ENCODE data around the gene HAX1.

DNA sequence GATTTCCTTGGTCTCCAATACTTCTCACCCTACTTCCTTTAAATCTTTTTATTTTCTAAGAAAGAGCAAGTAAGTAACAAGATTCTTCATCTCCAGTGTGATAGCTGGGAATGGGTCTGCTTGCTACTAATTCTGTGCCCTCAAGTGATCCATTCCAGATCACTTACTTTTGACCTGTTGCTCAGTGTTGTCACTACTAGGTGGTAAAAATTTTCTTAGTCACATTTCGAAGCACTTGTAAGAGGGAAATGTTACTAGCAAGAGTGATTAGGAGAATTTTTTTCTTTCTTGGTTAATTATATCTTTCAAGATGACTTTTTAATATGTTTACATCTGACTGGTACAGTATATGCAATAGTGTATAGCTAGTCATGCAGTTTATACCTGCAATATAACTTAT is 49.5 kb upstream of the HAX1 start:
- TF ChIP-seq, protein P1, sequence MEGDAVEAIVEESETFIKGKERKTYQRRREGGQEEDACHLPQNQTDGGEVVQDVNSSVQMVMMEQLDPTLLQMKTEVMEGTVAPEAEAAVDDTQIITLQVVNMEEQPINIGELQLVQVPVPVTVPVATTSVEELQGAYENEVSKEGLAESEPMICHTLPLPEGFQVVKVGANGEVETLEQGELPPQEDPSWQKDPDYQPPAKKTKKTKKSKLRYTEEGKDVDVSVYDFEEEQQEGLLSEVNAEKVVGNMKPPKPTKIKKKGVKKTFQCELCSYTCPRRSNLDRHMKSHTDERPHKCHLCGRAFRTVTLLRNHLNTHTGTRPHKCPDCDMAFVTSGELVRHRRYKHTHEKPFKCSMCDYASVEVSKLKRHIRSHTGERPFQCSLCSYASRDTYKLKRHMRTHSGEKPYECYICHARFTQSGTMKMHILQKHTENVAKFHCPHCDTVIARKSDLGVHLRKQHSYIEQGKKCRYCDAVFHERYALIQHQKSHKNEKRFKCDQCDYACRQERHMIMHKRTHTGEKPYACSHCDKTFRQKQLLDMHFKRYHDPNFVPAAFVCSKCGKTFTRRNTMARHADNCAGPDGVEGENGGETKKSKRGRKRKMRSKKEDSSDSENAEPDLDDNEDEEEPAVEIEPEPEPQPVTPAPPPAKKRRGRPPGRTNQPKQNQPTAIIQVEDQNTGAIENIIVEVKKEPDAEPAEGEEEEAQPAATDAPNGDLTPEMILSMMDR (conservative IDR thresholded peaks at IDR 0.05; ENCODE audit: low read depth in 2 of 2): no peak
- TF ChIP-seq, protein P2, sequence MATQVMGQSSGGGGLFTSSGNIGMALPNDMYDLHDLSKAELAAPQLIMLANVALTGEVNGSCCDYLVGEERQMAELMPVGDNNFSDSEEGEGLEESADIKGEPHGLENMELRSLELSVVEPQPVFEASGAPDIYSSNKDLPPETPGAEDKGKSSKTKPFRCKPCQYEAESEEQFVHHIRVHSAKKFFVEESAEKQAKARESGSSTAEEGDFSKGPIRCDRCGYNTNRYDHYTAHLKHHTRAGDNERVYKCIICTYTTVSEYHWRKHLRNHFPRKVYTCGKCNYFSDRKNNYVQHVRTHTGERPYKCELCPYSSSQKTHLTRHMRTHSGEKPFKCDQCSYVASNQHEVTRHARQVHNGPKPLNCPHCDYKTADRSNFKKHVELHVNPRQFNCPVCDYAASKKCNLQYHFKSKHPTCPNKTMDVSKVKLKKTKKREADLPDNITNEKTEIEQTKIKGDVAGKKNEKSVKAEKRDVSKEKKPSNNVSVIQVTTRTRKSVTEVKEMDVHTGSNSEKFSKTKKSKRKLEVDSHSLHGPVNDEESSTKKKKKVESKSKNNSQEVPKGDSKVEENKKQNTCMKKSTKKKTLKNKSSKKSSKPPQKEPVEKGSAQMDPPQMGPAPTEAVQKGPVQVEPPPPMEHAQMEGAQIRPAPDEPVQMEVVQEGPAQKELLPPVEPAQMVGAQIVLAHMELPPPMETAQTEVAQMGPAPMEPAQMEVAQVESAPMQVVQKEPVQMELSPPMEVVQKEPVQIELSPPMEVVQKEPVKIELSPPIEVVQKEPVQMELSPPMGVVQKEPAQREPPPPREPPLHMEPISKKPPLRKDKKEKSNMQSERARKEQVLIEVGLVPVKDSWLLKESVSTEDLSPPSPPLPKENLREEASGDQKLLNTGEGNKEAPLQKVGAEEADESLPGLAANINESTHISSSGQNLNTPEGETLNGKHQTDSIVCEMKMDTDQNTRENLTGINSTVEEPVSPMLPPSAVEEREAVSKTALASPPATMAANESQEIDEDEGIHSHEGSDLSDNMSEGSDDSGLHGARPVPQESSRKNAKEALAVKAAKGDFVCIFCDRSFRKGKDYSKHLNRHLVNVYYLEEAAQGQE (IDR thresholded peaks at IDR 0.05; ENCODE audit: unreplicated experiment): no peak
- TF ChIP-seq EZH2phosphoT487 (IDR thresholded peaks at IDR 0.05; ENCODE audit: unreplicated experiment): no peak
- no peak for TF ChIP-seq NANOG (IDR thresholded peaks at IDR 0.05; ENCODE audit: borderline replicate concordance)
- TF ChIP-seq EZH2 (IDR thresholded peaks at IDR 0.05; ENCODE audit: low read depth, unreplicated experiment): no peak
- no peak for TF ChIP-seq CREB1 (CRISPR knock-in tag; IDR thresholded peaks at IDR 0.05; ENCODE audit: low read depth)
- TF ChIP-seq POLR2AphosphoS5 (IDR thresholded peaks at IDR 0.05; ENCODE audit: low read depth): no peak
- TF ChIP-seq ZNF114 (CRISPR knock-in tag; IDR thresholded peaks at IDR 0.05): no peak
- no peak for TF ChIP-seq STAT1 (IDR thresholded peaks at IDR 0.05; ENCODE audit: unreplicated experiment)
- TF ChIP-seq ZNF331 (CRISPR knock-in tag; IDR thresholded peaks at IDR 0.05; ENCODE audit: low read depth): no peak
- TF ChIP-seq, protein P3, sequence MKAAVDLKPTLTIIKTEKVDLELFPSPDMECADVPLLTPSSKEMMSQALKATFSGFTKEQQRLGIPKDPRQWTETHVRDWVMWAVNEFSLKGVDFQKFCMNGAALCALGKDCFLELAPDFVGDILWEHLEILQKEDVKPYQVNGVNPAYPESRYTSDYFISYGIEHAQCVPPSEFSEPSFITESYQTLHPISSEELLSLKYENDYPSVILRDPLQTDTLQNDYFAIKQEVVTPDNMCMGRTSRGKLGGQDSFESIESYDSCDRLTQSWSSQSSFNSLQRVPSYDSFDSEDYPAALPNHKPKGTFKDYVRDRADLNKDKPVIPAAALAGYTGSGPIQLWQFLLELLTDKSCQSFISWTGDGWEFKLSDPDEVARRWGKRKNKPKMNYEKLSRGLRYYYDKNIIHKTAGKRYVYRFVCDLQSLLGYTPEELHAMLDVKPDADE (IDR thresholded peaks at IDR 0.05): no peak
- no peak for TF ChIP-seq JUNB (IDR thresholded peaks at IDR 0.05; ENCODE audit: unreplicated experiment)
- TF ChIP-seq, protein P4, sequence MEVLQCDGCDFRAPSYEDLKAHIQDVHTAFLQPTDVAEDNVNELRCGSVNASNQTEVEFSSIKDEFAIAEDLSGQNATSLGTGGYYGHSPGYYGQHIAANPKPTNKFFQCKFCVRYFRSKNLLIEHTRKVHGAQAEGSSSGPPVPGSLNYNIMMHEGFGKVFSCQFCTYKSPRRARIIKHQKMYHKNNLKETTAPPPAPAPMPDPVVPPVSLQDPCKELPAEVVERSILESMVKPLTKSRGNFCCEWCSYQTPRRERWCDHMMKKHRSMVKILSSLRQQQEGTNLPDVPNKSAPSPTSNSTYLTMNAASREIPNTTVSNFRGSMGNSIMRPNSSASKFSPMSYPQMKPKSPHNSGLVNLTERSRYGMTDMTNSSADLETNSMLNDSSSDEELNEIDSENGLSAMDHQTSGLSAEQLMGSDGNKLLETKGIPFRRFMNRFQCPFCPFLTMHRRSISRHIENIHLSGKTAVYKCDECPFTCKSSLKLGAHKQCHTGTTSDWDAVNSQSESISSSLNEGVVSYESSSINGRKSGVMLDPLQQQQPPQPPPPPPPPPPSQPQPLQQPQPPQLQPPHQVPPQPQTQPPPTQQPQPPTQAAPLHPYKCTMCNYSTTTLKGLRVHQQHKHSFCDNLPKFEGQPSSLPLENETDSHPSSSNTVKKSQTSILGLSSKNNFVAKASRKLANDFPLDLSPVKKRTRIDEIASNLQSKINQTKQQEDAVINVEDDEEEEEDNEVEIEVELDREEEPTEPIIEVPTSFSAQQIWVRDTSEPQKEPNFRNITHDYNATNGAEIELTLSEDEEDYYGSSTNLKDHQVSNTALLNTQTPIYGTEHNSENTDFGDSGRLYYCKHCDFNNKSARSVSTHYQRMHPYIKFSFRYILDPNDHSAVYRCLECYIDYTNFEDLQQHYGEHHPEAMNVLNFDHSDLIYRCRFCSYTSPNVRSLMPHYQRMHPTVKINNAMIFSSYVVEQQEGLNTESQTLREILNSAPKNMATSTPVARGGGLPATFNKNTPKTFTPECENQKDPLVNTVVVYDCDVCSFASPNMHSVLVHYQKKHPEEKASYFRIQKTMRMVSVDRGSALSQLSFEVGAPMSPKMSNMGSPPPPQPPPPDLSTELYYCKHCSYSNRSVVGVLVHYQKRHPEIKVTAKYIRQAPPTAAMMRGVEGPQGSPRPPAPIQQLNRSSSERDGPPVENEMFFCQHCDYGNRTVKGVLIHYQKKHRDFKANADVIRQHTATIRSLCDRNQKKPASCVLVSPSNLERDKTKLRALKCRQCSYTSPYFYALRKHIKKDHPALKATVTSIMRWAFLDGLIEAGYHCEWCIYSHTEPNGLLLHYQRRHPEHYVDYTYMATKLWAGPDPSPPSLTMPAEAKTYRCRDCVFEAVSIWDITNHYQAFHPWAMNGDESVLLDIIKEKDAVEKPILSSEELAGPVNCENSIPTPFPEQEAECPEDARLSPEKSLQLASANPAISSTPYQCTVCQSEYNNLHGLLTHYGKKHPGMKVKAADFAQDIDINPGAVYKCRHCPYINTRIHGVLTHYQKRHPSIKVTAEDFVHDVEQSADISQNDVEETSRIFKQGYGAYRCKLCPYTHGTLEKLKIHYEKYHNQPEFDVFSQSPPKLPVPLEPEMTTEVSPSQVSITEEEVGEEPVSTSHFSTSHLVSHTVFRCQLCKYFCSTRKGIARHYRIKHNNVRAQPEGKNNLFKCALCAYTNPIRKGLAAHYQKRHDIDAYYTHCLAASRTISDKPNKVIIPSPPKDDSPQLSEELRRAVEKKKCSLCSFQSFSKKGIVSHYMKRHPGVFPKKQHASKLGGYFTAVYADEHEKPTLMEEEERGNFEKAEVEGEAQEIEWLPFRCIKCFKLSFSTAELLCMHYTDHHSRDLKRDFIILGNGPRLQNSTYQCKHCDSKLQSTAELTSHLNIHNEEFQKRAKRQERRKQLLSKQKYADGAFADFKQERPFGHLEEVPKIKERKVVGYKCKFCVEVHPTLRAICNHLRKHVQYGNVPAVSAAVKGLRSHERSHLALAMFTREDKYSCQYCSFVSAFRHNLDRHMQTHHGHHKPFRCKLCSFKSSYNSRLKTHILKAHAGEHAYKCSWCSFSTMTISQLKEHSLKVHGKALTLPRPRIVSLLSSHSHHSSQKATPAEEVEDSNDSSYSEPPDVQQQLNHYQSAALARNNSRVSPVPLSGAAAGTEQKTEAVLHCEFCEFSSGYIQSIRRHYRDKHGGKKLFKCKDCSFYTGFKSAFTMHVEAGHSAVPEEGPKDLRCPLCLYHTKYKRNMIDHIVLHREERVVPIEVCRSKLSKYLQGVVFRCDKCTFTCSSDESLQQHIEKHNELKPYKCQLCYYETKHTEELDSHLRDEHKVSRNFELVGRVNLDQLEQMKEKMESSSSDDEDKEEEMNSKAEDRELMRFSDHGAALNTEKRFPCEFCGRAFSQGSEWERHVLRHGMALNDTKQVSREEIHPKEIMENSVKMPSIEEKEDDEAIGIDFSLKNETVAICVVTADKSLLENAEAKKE (CRISPR knock-in tag; IDR thresholded peaks at IDR 0.05): no peak
